ENCODE data around the gene NES. TPM values are rescaled to one million over a fixed set of nuclear protein-coding genes. Genes with fewer than 3 reads are reported as not detected.

The NES gene
- polyA plus RNA-seq, 1 of the 3 experiments (the other 2 are of a cell fraction): 15.8 TPM

- no peak overlapping the region for H3K9ac ChIP-seq
- peaks cover 0 to 13% of the 10 kb centered on the region in 2 experiments; a peak in 1 of 4 replicates for H3K4me1 ChIP-seq (ENCODE audit: control insufficient read depth in 1 of 2, insufficient read depth in 2 of 2, low read depth in 1 of 2, low read length in 1 of 2)
- CTCF ChIA-PET: interaction anchor here (0.7 to 18.0 kb wide), 35 partner anchors 9 to 270 kb away, joined by 3 to 643 read pairs (median 6); partner anchors contain the start of genes BCAN, CRABP2, IQGAP3 and ISG20L2
- DNase-seq: no peak
- H3K27me3 ChIP-seq (ENCODE audit: insufficient read depth): peaks cover 29% of the 10 kb centered on the region
- POLR2A ChIA-PET: interaction anchor here (0.6 to 1.6 kb wide), 3 partner anchors 24 to 342 kb away, joined by 3 to 9 read pairs (median 3); partner anchors contain the start of gene SMG5
- no peak overlapping the region for H3K27ac ChIP-seq (ENCODE audit: low read depth in 2 of 2, low read length in 1 of 2)
- no peaks in the 10 kb centered on the region for H3K36me3 ChIP-seq (replicated peaks in 1 of 2; ENCODE audit: control insufficient read depth in 1 of 2, insufficient read depth in 2 of 2, low read length in 1 of 2)
- no peaks in the 10 kb centered on the region for H3K9me3 ChIP-seq
- H4K20me1 ChIP-seq (ENCODE audit: insufficient read depth): no peaks in the 10 kb centered on the region
- H3K4me2 ChIP-seq: peak overlapping the region; percentile 86
- H3K4me3 ChIP-seq (ENCODE audit: low read depth in 2 of 2, low read length in 1 of 2): peak overlapping the region; percentile 39 to 57; a peak in 3 of 4 replicates
- no peaks in the 10 kb centered on the region for H3K9me2 ChIP-seq
- H3F3A ChIP-seq (replicated peaks; ENCODE audit: insufficient read depth): peaks cover 10% of the 10 kb centered on the region
- TF ChIP-seq NFIC (IDR thresholded peaks at IDR 0.05; ENCODE audit: borderline replicate concordance) (no peak), MXI1 (IDR thresholded peaks at IDR 0.05; ENCODE audit: low read depth, low read length) (no peak), RCOR1 (IDR thresholded peaks at IDR 0.05; ENCODE audit: low read length) (no peak), ELF1 (IDR thresholded peaks at IDR 0.05) (no peak), YY1 (IDR thresholded peaks at IDR 0.05; ENCODE audit: low read depth) (no peak), GATA2 (CRISPR knock-in tag; IDR thresholded peaks at IDR 0.05) (no peak), EP300 (IDR thresholded peaks at IDR 0.05; ENCODE audit: borderline replicate concordance in 1 of 2, low read depth in 1 of 2, low read length in 1 of 2) (no peak), FOXM1 (IDR thresholded peaks at IDR 0.05; ENCODE audit: low read depth) (no peak), MEF2A (IDR thresholded peaks at IDR 0.05; ENCODE audit: borderline replicate concordance, low read depth) (no peak), EZH2phosphoT487 (IDR thresholded peaks at IDR 0.05; ENCODE audit: borderline replicate concordance, low read depth) (no peak; the same call in 1 of the 2 replicates), TAF1 (IDR thresholded peaks at IDR 0.05; ENCODE audit: borderline replicate concordance, low read depth, low read length) (no peak), FOXJ3 (CRISPR knock-in tag; IDR thresholded peaks at IDR 0.05) (no peak), SIN3A (IDR thresholded peaks at IDR 0.05; ENCODE audit: borderline replicate concordance, low read depth, low read length) (no peak), GABPA (IDR thresholded peaks at IDR 0.05; ENCODE audit: low read depth) (no peak), TEAD4 (IDR thresholded peaks at IDR 0.05; ENCODE audit: borderline replicate concordance, insufficient read depth) (no peak), TCF12 (IDR thresholded peaks at IDR 0.05) (no peak)
- TF ChIP-seq, protein P1, sequence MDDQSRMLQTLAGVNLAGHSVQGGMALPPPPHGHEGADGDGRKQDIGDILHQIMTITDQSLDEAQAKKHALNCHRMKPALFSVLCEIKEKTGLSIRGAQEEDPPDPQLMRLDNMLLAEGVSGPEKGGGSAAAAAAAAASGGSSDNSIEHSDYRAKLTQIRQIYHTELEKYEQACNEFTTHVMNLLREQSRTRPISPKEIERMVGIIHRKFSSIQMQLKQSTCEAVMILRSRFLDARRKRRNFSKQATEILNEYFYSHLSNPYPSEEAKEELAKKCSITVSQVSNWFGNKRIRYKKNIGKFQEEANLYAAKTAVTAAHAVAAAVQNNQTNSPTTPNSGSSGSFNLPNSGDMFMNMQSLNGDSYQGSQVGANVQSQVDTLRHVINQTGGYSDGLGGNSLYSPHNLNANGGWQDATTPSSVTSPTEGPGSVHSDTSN (IDR thresholded peaks at IDR 0.05): no peak
- TF ChIP-seq, protein P2, sequence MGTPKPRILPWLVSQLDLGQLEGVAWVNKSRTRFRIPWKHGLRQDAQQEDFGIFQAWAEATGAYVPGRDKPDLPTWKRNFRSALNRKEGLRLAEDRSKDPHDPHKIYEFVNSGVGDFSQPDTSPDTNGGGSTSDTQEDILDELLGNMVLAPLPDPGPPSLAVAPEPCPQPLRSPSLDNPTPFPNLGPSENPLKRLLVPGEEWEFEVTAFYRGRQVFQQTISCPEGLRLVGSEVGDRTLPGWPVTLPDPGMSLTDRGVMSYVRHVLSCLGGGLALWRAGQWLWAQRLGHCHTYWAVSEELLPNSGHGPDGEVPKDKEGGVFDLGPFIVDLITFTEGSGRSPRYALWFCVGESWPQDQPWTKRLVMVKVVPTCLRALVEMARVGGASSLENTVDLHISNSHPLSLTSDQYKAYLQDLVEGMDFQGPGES (IDR thresholded peaks at IDR 0.05; ENCODE audit: low read depth, low read length): no peak
- TF ChIP-seq, protein P3, sequence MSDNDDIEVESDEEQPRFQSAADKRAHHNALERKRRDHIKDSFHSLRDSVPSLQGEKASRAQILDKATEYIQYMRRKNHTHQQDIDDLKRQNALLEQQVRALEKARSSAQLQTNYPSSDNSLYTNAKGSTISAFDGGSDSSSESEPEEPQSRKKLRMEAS (IDR thresholded peaks at IDR 0.05; ENCODE audit: low read depth): no peak
- no CpG with 5 or more reads among the region's 55 CpGs for WGBS (ENCODE audit: low lambda C conversion rate)
- H2AFZ ChIP-seq (ENCODE audit: low read depth): no peak overlapping the region
- H3K79me2 ChIP-seq (ENCODE audit: insufficient read depth): no peaks in the 10 kb centered on the region
Measured at GRCh38 chr1:156624814-156625435, 52.3 kb downstream of the NES start.

Measured in SK-N-SH (cell line).